Cardiac fibroblast (primary cell): Measurements from ENCODE around the gene SLC27A2.

ENCODE experiments used
- DNase-seq, 2 donors: peaks; one replicate each; pipeline versions ENCODE4 v3.0.0 to v3.0.0-alpha.2; 2010; ENCODE audit warnings: low read depth in 2 of 2
- H3K4me3 ChIP-seq, 2 donors: replicated peaks in 1 of 2; 1 replicate in 1 of 2; 2 replicates in 1 of 2; pipeline ENCODE4 v1.5.1; 2011; ENCODE audit warnings: low read depth in 2 of 2, low read length in 2 of 2, mild to moderate bottlenecking in 2 of 2, moderate library complexity in 1 of 2
- CTCF ChIP-seq: IDR thresholded peaks from one replicate; pipeline ENCODE4 v1.5.1; 2011; ENCODE audit warnings: low read depth, mild to moderate bottlenecking, low read length, inconsistent platforms

Gene SLC27A2

GRCh38 chr15:50190166-50190570, 8.2 kb downstream of the SLC27A2 start:
- no peak overlapping the region for H3K4me3 ChIP-seq
- no peak for DNase-seq
- TF ChIP-seq CTCF: no peak

- no peak for DNase-seq
- H3K4me3 ChIP-seq: no peak overlapping the region
- no peak for TF ChIP-seq CTCF
Measured at GRCh38 chr15:50190723-50191122, 8.7 kb downstream of the SLC27A2 start.

- no peak overlapping the region for H3K4me3 ChIP-seq
- TF ChIP-seq CTCF: no peak
- no peak for DNase-seq
Measured at GRCh38 chr15:50192164-50192563, 10.2 kb downstream of the SLC27A2 start.

GRCh38 chr15:50192926-50193620, 11.1 kb downstream of the SLC27A2 start:
- H3K4me3 ChIP-seq: no peak overlapping the region
- no peak for DNase-seq
- TF ChIP-seq CTCF: no peak

- no peak for DNase-seq
- TF ChIP-seq CTCF: no peak
- no peak overlapping the region for H3K4me3 ChIP-seq
Measured at GRCh38 chr15:50202003-50202402, 20.0 kb downstream of the SLC27A2 start.

GRCh38 chr15:50206020-50206419, 24.0 kb downstream of the SLC27A2 start:
- no peak for TF ChIP-seq CTCF
- no peak overlapping the region for H3K4me3 ChIP-seq
- DNase-seq: no peak

GRCh38 chr15:50209809-50210208, 27.8 kb downstream of the SLC27A2 start:
- no peak for TF ChIP-seq CTCF
- DNase-seq: no peak
- no peak overlapping the region for H3K4me3 ChIP-seq
